ENCODE data around the gene AKAP5. TPM values are rescaled to one million over a fixed set of nuclear protein-coding genes. Genes with fewer than 3 reads are reported as not detected.

Gene AKAP5
- polyA plus RNA-seq, 3 donors = not detected

- H2AFZ ChIP-seq (ENCODE audit: insufficient read depth, low read depth, low read length, poor library complexity, severe bottlenecking) = no peak overlapping the region
- no peaks in the 10 kb centered on the region for H3K4me1 Mint-ChIP-seq
- H3K9ac ChIP-seq (ENCODE audit: insufficient read depth, low read length, poor library complexity, severe bottlenecking) = no peak overlapping the region
- DNase-seq = no peak
- peaks cover 0 to 2% (median 0%) of the 10 kb centered on the region in 3 donors for H3K27me3 Mint-ChIP-seq (ENCODE audit: low read depth in 3 of 3)
- no peaks in the 10 kb centered on the region for H4K20me1 ChIP-seq (ENCODE audit: insufficient read depth, low read length)
- peaks cover 44 to 80% of the 10 kb centered on the region in 2 donors for H3K36me3 ChIP-seq (replicated peaks in 1 of 2; ENCODE audit: control insufficient read depth in 1 of 2, insufficient read depth in 2 of 2, low read length in 2 of 2)
- TF ChIP-seq, protein P1, sequence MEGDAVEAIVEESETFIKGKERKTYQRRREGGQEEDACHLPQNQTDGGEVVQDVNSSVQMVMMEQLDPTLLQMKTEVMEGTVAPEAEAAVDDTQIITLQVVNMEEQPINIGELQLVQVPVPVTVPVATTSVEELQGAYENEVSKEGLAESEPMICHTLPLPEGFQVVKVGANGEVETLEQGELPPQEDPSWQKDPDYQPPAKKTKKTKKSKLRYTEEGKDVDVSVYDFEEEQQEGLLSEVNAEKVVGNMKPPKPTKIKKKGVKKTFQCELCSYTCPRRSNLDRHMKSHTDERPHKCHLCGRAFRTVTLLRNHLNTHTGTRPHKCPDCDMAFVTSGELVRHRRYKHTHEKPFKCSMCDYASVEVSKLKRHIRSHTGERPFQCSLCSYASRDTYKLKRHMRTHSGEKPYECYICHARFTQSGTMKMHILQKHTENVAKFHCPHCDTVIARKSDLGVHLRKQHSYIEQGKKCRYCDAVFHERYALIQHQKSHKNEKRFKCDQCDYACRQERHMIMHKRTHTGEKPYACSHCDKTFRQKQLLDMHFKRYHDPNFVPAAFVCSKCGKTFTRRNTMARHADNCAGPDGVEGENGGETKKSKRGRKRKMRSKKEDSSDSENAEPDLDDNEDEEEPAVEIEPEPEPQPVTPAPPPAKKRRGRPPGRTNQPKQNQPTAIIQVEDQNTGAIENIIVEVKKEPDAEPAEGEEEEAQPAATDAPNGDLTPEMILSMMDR (IDR thresholded peaks at IDR 0.05) = no peak
- H3K4me1 ChIP-seq (ENCODE audit: control insufficient read depth in 1 of 2, insufficient read depth in 2 of 2, low read length in 2 of 2) = no peaks in the 10 kb centered on the region
- H3K9me3 Mint-ChIP-seq = peaks cover 0 to 5% (median 0%) of the 10 kb centered on the region in 7 donors
- peak overlapping the region in 1 of 7 donors; percentile 66 for H3K27ac Mint-ChIP-seq
- WGBS (ENCODE audit: insufficient coverage) = 95% methylated on average over 3 of the region's 7 CpGs
- no peak overlapping the region for H3K4me3 Mint-ChIP-seq
- no peak overlapping the region for H3K27ac ChIP-seq (ENCODE audit: low read depth in 1 of 2, low read length in 2 of 2)
- no peaks in the 10 kb centered on the region for H3K9me3 ChIP-seq (replicated peaks in 1 of 2; ENCODE audit: control insufficient read depth in 1 of 2, insufficient read depth in 1 of 2, low read length in 2 of 2)
- no peak overlapping the region for H3K4me3 ChIP-seq (replicated peaks in 1 of 3; ENCODE audit: low read depth in 2 of 3, low read length in 3 of 3)
- no peaks in the 10 kb centered on the region for H3K27me3 ChIP-seq (ENCODE audit: control insufficient read depth in 2 of 2, insufficient read depth in 2 of 2, low read length in 2 of 2)
- intact Hi-C loops (cut with micrococcal nuclease) = no loop called here
- H3K36me3 Mint-ChIP-seq = peaks cover 81 to 90% of the 10 kb centered on the region in 2 donors
- no peak overlapping the region for H3K4me2 ChIP-seq (replicated peaks; ENCODE audit: extremely low read depth, low read length, poor library complexity, severe bottlenecking)
- no peaks in the 10 kb centered on the region for H3K79me2 ChIP-seq (ENCODE audit: insufficient read depth, low read length)
These were observed 46.3 kb upstream of the AKAP5 start for GRCh38 chr14:64419003-64419402.

- 100% methylated on average over 1 of the region's 8 CpGs for WGBS (ENCODE audit: insufficient coverage)
- Histone ChIP-seq H3K36me3 (replicated peaks in 1 of 2; ENCODE audit: control insufficient read depth in 1 of 2, insufficient read depth in 2 of 2, low read length in 2 of 2) (peaks cover 42 to 88% of the 10 kb centered on the region in 2 donors), H4K20me1 (ENCODE audit: insufficient read depth, low read length) (no peaks in the 10 kb centered on the region), H3K27me3 (ENCODE audit: control insufficient read depth in 2 of 2, insufficient read depth in 2 of 2, low read length in 2 of 2) (no peaks in the 10 kb centered on the region), H3K4me2 (replicated peaks; ENCODE audit: extremely low read depth, low read length, poor library complexity, severe bottlenecking) (no peak overlapping the region), H2AFZ (ENCODE audit: insufficient read depth, low read depth, low read length, poor library complexity, severe bottlenecking) (no peak overlapping the region), H3K27ac (ENCODE audit: low read depth in 1 of 2, low read length in 2 of 2) (no peak overlapping the region), H3K9me3 (replicated peaks in 1 of 2; ENCODE audit: control insufficient read depth in 1 of 2, insufficient read depth in 1 of 2, low read length in 2 of 2) (no peaks in the 10 kb centered on the region), H3K9ac (ENCODE audit: insufficient read depth, low read length, poor library complexity, severe bottlenecking) (no peak overlapping the region), H3K79me2 (ENCODE audit: insufficient read depth, low read length) (no peaks in the 10 kb centered on the region), H3K4me1 (ENCODE audit: control insufficient read depth in 1 of 2, insufficient read depth in 2 of 2, low read length in 2 of 2) (no peaks in the 10 kb centered on the region), H3K4me3 (replicated peaks in 1 of 3; ENCODE audit: low read depth in 2 of 3, low read length in 3 of 3) (no peak overlapping the region)
- TF ChIP-seq, protein P1 (IDR thresholded peaks at IDR 0.05) = no peak
- intact Hi-C loops (cut with micrococcal nuclease) = no loop called here
- Mint-ChIP-seq H3K27ac (peak overlapping the region in 2 of 7 donors; percentile 23 to 27), H3K4me1 (no peaks in the 10 kb centered on the region), H3K9me3 (peaks cover 0 to 5% (median 0%) of the 10 kb centered on the region in 7 donors), H3K27me3 (ENCODE audit: low read depth in 3 of 3) (no peaks in the 10 kb centered on the region), H3K4me3 (no peak overlapping the region), H3K36me3 (peaks cover 78 to 93% of the 10 kb centered on the region in 2 donors)
- no peak for DNase-seq
These were observed 44.1 kb upstream of the AKAP5 start for GRCh38 chr14:64421166-64421565.
